Ammon's horn (tissue), 1 donor: Measurements from ENCODE around the gene PPT1.
A peak's percentile ranks its signal among the peaks of the same experiment; 100 is the strongest.
"Not testable (repeated sequence)": the region's sequence is repeated elsewhere in the genome, so short reads cannot be mapped to it uniquely, and the experiment has no call there.

Experiments used
- DNase-seq: peaks from one replicate; pipeline ENCODE4 v3.0.0-alpha.2; 2016; ENCODE audit warnings: low spot score

Gene PPT1

DNA sequence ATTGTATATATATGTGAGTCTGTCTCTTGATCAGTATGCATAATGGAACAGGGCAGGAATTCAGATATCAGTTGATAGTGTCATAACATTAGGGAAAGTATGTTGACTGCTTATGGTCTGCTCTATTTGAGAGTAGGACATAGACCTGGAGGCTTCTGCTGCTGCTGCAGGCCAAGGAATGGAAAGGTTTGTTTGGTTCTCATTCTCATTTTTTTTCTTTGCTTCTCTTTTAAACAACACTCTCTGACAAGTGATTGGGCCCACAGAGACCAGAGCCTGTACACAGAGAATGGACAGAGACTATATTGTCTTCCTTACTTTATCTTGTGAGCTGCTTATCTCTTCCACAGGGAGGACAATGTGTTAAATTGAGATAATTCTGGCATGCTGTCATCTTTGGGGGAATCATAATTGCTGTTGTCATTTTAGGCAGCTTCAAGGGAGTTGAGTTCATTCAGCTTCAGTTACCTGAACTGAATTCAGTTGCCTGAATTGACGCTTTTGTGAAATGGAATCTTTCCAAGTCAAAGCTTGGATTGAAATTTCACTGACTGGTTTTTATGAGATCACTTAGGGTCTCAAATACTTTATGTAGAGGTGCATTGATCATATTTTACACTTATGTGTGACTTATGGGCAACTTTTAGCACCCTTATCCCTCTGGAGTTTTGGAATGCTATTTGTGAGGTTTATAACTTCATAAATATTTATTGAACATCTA is 39.6 kb downstream of the PPT1 start:
- DNase-seq: no peak

DNA sequence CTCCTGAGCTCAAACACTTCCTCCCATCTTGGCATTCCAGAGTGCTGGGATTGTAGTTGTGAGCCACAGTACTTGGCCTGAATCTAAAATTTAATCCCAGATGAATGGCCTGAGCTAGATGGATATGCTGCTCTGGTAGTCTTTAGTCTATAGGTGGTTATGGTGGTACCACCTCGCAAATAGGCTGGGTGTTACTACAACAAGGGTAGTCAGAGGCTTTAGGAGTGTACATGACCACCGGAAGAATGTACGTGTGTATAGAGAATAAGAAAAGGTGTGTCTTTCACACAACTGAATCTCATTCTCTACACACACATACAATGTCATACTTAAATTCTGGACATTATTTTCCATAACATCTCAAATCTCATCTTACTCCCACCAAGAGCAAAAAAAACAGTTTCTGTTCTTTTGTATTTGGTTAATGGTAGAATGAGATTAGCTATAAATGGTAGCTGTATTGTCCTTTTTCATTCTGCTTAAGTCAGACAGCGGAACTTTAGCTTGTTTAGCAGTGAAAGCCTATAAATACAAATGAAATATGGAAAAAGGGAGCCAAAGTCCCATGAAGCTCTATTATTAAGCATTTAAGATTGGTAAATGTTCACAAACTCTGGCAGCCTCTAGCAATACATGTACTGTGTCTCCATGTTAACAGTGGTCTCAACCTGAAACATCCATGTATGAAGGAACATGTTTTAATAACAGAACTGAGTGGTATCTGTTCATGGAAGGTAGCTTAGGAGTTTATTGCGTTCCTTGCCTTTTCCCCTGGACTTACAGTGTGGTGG is 40.3 kb downstream of the PPT1 start:
- no peak for DNase-seq

DNA sequence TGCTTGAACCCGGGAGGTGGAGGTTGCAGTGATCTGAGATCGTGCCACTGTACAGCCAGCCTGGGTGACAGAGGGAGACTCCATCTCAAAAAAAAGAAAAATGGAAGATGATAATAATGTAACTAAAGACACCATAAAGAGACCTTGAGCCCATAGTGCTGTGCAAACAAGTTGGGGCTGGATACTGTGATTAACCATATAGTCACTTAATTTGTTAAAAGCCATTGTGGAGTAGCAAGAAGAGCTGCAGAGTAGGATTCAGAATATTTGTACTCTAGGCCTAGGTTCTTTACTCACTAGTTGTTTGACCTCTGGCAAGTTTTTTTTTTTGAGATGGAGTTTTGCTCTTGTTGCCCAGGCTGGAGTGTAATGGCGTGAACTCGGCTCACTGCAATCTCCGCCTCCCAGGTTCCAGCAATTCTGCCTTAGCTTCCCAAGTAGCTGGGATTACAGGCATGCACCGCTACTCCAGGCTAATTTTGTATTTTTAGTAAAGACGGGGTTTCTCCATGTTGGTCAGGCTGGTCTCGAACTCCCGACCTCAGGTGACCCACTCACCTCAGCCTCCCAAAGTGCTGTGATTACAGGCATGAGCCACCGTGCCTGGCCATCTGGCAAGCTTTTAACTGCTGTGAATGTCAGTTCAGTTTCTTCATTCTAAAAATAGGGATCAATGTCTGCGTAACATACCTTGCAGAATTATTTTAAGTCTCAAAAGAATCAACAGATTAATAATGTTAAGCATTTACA is 43.7 kb downstream of the PPT1 start:
- no peak for DNase-seq

DNA sequence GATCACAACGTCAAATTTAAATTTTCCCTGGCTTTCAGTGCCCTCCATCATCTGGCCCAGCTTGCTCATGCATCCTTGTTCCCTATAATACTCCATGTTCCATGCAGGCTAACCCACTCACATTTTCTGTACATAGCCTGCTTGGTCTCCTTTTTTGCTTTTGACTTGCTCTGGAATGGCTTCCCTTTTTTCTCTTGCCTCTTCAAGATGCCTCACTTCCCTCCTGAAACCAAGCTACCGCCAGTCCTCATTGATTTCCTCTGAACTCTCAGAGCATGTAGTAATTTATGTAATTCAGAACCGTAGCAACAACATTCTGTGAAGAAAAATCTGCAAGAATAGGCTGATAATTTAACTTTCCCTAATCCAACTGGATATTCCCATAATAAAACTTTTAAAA is 46.2 kb downstream of the PPT1 start:
- peak; percentile 49 for DNase-seq

DNA sequence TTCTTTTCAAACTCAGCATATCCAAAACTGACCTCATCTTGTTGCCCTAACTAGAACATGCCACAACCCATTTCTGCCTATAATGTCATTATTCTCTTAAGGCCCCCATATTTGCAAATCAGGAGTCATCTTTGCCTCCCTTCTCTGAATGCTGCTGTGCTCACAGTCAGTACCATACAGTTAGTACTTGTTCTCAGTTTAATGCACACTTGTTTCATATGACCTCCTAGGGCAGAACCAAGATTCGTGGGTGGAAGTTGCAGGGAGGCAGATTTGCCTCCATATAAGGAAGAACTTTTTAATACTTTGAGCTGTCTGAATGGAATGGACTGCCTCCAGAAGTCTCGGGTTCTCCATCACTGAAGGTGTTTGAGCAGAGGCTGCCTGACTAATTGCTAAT is 47.3 kb downstream of the PPT1 start:
- no peak for DNase-seq

DNA sequence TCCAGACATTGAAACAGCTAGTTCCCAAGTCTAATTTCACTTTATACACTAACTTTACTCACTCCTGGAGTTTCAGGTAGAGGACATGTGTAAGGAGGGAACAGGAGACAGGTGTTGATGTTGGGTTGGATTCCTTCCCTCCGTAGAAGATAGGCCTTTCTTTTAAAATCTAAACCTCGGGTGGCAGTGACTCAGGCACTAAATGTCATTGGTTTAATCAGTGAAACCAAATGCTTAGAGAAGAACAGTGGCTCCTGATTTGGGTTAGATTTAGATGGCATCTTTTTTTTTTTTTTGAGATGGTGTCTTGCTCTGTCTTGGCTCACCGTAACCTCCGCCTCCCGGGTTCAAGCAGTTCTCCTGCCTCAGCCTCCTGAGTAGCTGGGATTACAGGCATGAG is 49.3 kb downstream of the PPT1 start:
- DNase-seq: no peak

DNA sequence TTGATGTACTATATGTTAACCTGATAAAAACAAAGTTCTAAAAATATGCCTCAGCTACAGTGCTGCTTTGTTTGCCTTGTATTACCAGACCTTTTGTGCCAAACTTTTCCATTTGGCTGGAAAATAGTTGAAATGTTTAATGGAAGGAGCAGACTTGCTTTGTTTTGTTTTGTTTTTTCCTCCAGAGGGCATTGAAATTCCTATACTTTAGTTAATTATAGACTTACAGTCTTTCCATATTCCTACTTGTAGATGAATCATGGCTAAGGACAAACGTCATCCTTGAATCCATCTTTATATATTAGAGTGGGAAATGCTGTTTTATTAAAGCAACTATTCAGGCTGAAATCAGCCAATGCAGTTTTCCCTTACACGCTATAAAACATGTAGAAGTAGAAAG is 49.8 kb downstream of the PPT1 start:
- no peak for DNase-seq

DNA sequence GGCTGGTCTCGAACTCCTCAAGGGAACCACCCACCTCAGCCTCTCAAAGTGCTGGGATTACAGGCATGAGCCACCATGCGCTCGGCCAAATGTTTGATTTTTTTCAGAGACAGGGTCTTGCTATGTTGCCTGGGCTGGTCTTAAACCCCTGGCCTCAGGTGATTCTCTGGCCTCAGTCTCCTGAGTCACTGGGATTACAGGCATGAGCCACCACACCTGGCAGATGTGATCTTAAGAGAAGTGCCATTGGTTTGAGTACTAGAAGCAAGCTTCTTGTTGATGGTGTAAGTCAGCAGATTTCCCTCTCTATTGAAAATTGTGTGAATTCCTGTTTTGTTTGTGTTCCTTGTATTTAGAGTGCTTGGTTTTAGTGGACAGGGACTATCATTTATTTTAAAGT is 51.3 kb downstream of the PPT1 start:
- no peak for DNase-seq

DNA sequence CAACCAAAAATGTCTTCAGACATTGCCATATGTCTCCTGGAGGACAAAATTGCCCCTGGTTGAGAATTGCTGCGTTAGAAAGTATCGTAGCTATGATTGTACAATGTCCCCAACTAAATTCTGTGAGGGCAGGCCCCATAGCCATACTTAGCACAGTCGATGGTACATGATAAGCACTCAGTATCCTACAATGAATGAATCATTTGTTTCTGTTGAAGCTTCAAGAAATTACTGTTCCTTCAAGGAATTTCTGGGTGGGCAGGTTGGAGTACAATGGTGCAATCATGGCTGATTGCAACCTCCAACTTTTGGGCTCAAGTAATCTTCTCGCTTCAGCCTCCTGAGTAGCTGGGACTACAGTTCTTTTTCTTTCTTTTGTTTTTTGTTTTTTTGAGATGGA is 51.9 kb downstream of the PPT1 start:
- no peak for DNase-seq

DNA sequence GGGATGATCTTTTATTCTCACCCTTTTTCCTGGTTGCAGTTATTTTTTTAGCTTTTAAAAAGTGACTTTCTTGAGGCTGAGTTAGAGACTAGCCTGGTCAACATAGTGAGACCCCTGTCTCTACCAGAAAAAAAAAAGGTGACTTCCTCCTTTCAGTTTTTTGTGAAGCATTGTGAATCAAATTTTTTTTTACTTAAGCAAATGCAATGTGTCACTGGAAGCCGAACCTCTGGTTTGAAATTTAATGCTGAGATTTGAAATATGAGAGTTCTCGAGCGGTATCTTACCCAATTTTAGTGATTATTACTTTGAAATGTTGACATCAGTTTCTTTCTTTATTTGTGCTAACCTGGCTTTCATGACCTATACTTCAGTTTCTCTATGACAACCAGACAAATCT is 52.9 kb downstream of the PPT1 start:
- DNase-seq: no peak

DNA sequence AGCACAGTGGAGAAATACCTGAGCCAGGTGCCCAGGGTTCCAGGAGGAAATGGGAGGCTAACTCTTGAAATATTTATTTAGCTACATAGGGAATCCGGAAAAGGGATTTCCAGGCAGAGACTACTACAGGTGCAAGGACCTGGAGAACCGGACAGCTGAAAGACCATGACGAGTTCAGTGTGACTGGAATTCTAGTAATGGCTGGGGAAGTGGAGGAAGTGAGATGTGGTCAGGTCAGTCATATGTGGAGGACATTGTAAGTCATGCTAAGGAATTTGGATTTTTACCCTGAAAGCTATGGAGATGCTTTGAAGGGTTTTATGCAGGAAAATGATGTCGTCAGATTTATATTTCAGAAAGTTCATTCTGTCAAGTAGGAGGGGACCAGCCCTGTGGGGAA is 54.7 kb downstream of the PPT1 start:
- no peak for DNase-seq

DNA sequence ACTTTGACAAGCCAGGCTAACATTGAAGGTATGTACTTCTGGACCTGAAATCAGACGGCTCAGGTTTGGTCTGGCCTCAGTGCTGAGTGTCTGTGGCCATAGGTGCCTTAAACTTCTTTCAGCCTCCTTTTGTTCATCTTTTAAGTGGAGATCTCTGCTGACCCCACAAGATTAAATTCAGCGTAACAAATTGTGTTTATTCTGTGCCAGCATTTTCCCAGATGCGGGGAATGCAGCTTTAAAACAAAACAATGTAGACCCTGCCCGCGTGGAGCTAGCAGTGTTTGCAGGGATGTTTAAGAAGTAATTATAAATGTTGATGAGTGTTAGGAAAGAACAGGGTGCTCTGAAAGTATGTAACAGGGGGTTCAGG is 55.6 kb downstream of the PPT1 start:
- DNase-seq: no peak

DNA sequence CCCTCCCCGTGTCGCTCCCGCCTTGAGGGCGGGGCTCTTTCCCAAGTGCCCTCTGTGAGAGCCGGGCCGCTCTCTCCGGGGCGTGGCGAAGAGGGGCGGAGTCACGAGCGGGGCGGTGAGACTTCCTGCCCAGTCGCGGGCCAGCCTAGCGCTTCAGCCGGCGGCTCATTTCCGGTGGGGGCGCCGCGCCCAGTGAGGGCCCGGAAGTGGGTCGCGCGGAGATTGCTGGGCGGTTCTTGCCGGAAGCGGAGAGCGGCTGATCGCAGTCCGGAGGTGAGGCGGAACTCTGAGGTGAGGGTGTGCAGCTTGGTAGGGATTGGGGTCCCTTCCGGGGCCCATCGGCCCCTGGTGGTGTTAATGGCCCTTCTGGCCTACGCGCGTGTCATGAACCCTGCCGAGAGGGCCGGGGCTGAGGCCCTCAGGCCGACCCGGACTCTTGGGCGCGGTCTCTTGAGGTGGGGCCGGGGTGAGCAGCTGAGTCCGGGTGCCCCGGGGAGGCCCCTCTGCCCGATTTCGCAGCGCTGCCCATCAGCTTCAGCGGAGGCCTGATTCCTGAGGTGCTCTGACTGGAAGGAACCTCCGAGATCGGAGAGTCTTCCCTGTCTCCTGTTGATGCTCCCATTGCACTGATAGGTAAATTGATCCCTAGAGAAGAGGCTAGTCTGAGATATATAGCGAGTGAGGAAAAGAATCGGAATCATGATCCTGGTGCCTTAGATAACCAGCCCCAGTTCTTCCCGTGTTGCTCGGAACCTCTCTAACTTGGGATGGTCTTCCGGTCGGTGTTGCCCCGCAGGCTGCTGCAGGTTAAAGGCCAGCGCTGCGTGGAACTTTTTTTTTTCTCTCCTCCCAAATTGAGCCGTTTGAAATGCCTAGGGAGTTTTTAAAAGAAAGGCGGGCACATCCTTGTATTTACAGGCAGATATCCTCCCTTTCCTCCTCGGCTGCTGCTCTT is 56.3 kb downstream of the PPT1 start, which contains the start of gene CAP1:
Gene CAP1 (plus strand): TSS at position 219 of the 955 bp plus-strand sequence. CDS start 18,618 bp downstream, outside the sequence.
- DNase-seq: peak; percentile 99

DNA sequence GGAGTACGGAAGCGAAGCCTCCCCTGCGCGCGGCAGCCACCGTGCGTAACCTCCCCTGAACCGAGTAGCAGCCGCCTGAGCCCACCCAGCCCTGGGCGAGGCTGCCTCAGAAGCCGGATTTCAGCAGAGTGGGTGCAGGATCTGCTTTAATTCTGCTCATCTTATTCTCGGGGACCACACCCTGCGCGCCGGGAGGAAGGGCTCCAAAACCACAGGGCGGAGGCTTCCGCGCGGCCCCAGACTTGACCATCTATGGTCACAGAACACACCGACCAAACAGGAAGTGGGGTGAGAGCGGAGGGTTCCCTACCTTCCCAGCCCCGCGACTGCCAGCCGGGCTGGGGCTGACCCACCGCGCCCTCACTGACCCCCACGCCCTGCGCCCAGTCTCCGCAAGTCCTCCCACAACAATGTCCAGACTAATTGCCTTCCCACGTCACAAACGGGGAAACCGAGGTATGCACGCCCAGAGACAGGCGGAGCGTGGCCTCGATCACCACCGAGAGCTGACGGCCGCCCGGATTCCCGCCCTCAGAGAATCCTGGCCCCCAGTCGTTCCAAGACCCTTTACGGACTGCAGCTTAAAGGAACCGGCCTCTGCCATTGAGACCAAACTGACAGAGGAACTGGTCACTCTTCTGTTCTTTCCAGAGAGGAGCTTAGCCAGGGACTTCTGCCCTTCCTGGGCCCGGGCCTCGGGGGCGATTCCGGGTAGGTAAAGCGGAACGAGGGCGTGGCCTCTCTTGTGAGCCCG is 57.1 kb downstream of the PPT1 start:
- peak; percentile 73 for DNase-seq

DNA sequence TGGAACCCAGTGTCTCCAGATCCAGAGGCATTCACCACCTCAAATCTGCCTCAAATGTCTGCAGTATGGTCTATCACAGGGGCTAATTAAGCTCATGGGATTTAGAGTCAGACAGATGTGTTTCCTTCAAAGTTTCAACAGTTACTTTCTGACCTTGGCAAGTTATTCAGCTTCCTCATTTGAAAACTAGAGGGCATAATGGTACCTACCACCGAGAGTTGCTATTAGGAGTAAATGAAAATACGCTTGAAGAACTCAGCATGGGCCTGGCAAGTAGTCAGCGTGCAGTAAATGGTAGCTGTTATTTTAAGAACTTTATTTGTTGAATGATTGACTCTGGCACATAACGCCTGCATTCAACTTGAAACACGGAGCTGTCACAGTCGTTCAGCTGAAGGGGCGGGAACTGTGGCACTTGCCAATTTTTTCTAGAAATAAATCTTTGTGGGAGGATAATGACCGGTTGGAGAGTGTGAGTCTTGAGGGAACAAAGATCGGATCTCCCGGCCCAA is 57.8 kb downstream of the PPT1 start:
- peak; percentile 68 for DNase-seq

DNA sequence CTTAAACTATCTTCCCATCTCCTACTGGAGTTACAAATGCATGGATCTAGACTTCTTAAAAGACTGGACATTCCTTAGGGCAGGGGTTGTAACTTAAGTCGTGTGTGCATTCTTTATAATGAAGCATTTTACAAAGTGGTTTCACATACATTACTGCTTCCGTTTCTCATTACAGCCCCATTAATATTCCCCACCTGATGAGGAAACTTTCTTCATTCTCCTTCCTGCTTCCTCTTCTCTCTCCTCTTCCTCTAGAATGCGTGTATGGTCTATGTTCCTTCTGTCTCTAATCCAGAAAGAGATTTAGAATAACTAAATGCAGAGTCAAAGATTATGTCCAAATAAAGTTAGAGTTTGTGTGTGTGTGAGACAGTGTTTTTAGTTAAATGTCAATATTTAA is 58.4 kb downstream of the PPT1 start:
- DNase-seq: no peak

DNA sequence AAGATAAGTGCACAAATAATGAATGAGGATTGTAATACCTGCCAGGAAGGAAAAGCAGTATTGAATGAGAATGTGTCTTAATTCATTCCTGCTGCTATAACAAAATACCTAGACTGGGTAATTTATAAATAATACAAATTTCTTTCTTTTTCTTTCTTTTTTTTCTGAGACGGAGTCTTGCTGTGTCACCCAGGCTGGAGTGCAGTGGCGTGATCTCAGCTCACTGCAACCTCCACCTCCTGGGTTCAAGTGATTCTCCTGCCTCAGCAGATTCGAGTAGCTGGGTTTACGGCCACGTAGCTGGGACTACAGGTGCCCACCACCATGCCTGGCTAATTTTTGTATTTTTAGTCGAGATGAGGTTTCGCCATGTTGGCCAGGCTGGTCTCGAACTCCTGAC is 59.8 kb downstream of the PPT1 start:
- not testable (repeated sequence) for DNase-seq

DNA sequence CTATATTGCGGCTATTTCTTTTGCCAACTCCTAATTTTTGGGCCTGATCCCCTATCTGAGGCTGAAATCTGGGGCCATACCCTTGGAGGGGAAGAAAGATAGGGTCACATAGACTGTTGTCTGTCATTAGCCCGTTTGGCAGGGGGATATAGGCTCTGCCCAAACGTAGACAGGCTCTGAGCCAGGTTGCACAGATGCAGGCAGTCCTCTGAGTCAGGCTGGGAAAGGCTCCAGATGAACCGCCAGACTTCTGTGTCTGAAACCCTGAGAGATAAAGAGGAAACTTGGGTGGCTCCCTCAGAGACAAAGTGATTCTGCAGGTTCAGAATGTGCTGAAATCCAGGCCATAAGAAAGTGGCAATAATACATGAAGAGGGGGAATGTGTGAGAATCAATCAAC is 60.5 kb downstream of the PPT1 start:
- DNase-seq: peak; percentile 76

DNA sequence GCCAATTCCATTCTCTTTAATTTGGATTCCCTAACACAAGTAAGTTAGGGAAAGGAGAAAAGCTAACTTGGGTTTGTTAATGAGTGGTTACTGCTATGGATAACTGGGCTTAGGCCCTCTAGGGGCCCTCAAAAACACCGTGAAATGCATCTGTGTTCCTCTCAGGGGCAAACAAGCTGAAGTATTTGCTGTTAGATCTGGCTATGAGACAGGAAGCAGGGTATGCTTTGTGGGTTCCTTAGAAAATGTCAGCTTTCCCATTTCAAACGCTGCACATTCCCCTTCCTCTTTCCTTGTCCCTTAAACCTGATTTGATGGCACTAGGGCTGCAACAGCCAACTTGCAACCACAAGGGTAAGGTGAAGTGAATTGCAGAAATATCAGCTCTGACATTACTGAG is 62.2 kb downstream of the PPT1 start:
- no peak for DNase-seq

DNA sequence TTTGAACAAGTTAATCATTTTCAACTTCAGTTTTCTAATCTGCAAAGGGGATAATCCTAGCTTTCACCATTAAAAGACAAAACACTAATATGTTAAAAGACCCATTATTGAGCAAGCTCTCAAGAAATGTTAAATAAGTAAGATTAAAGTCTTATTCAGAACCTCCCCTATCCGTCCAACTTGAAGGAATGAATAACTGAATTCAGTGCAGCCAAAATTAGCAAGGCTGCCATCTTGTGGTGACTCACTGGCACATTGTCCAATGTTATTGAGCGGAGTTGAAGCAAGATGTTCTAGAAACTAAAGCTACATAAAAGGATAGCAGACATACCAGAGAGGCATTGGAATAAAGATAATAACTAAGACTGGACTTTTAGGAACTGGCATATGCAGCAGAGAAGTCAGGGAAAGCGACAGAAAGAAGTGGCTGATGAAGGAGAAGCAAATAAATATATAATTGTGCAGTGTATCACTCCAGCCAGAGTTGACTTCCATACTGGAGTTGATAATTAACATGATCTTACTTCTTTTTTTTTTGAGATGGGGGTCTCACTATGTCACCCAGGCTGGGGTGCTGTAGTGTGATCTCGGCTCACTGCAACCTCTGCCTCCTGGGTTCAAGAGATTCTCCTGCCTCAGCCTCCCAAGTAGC is 64.7 kb downstream of the PPT1 start:
- peak; percentile 82 for DNase-seq
